OCI-LY7 (cell line): ENCODE measurements around the gene ADAMTS9. TPM values are rescaled to one million over a fixed set of nuclear protein-coding genes. Genes with fewer than 3 reads are reported as not detected.

Source experiments
- BruUV-seq: library from RNA; stranded (reverse); fragments of 400-500 nt; replicated peaks from 2 replicates; lab custom pipeline; 2021; lab: Mats Ljungman, UMichigan
- CTCF ChIA-PET: fragments of 300-600 bp; sonication (Branson Sonifier 250); formaldehyde crosslinking; loops from one replicate; lab custom pipeline; 2022; ENCODE audit warnings: antibody characterized with exemption; ENCODE audit not compliant: unreplicated experiment; lab: Charles Lee
- POLR2A ChIA-PET: fragments of 300-600 bp; sonication (Branson Sonifier 250); formaldehyde crosslinking; loops from one replicate; lab custom pipeline; 2022; ENCODE audit warnings: antibody characterized with exemption; lab: Charles Lee
- DNase-seq: peaks from one replicate; pipeline ENCODE4 v3.0.0-alpha.2; 2015; ENCODE audit warnings: low spot score
- H2AFZ ChIP-seq: fragments of 200-600 bp; sonication (generic), shearing (Covaris generic); 2 replicates; pipeline ENCODE4 v1.6.1; 2014; ENCODE audit warnings: mild to moderate bottlenecking, antibody characterized with exemption, low read length, moderate library complexity
- H3K27ac ChIP-seq: fragments of 200-600 bp; sonication (generic); 2 replicates; pipeline ENCODE4 v1.5.1; 2014; ENCODE audit warnings: mixed run types, low read depth, mild to moderate bottlenecking, moderate library complexity, low read length, inconsistent platforms; ENCODE audit not compliant: poor library complexity, severe bottlenecking
- H3K36me3 ChIP-seq: fragments of 200-600 bp; sonication (generic); 2 replicates; pipeline ENCODE4 v1.6.1; 2014; ENCODE audit warnings: mild to moderate bottlenecking, antibody characterized with exemption, low read length, moderate library complexity, mixed read lengths; ENCODE audit not compliant: insufficient read depth
- H3K4me1 ChIP-seq: fragments of 200-600 bp; sonication (generic); 2 replicates; pipeline ENCODE4 v1.5.1; 2014; ENCODE audit warnings: mild to moderate bottlenecking, low read length; ENCODE audit not compliant: insufficient read depth, poor library complexity, severe bottlenecking
- H3K4me2 ChIP-seq: fragments of 200-600 bp; sonication (generic); 2 replicates; pipeline ENCODE4 v1.6.1; 2014; ENCODE audit warnings: mild to moderate bottlenecking, low read length
- H3K4me3 ChIP-seq: fragments of 200-600 bp; sonication (generic); 2 replicates; pipeline ENCODE4 v1.5.1; 2014; ENCODE audit warnings: mild to moderate bottlenecking, low read depth, low read length; ENCODE audit not compliant: poor library complexity, severe bottlenecking
- H3K79me2 ChIP-seq: fragments of 200-600 bp; sonication (generic); 2 replicates; pipeline ENCODE4 v1.6.1; 2016; ENCODE audit warnings: low read depth, mild to moderate bottlenecking, low read length, moderate library complexity, mixed read lengths; ENCODE audit not compliant: insufficient read depth
- H3K9me2 ChIP-seq: fragments of 200-600 bp; sonication (generic); 2 replicates; pipeline ENCODE4 v1.6.1; 2016; ENCODE audit warnings: mild to moderate bottlenecking, low read length, mixed read lengths; ENCODE audit not compliant: insufficient read depth
- H3K9me3 ChIP-seq: fragments of 200-600 bp; sonication (generic); 2 replicates; pipeline ENCODE4 v1.6.1; 2014; ENCODE audit warnings: mild to moderate bottlenecking, mixed run types, low read length, mixed read lengths
- H4K20me1 ChIP-seq: fragments of 200-600 bp; sonication (generic); 2 replicates; pipeline ENCODE4 v1.6.1; 2014; ENCODE audit warnings: mild to moderate bottlenecking, antibody characterized with exemption, low read length, moderate library complexity, mixed read lengths; ENCODE audit not compliant: insufficient read depth
- CTCF ChIP-seq: fragments of 200-600 bp; sonication (generic); conservative IDR thresholded peaks from 2 replicates; pipeline ENCODE4 v1.5.1; 2014; ENCODE audit warnings: mild to moderate bottlenecking, antibody characterized with exemption, low read length, moderate library complexity, mixed read lengths
- EZH2phosphoT487 ChIP-seq: fragments of 200-600 bp; sonication (generic); IDR thresholded peaks from 2 replicates; pipeline ENCODE4 v1.6.1; 2018; ENCODE audit warnings: low read depth, borderline replicate concordance, mild to moderate bottlenecking, mixed run types, antibody characterized with exemption, low read length, moderate library complexity, mixed read lengths
- intact Hi-C: fragments of 100-400 bp; cut with micrococcal nuclease; formaldehyde crosslinking; loops from one replicate; pipeline ENCODE4 v1.10.0; 2022; ENCODE audit not compliant: unreplicated experiment
- total RNA-seq, 2 experiments: library from RNA; depleted of rRNA in 1 of 2; stranded (reverse); fragments of >200 nt in 1 of 2; shearing (Covaris generic) in 1 of 2; gene quantifications; 2 replicates each; pipeline ENCODE4 v1.2.3, GENCODE V29; 2014 to 2022

The ADAMTS9 gene
- total RNA-seq, 2 experiments from 2014 or later, result not detected

DNA sequence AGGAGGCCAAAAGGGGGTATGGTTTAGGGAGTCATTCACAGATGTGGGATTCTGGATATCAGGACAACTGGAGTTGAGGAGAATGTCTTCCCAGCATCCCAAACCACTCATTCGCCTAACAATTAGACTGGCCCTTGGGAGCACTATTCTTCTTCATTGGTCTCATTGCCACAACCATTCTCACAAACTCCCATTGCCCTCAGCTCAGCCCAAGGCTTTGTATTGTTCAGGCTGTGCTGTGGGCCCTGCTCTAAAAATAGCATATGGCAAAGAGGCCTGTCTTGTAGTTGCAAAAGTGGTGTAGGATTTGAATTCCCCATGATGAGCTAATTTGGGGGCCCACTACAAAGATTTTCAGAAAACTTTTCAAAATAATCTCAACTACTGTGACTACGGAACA is 6.3 kb upstream of the ADAMTS9 start:
- no peak overlapping the region for H3K4me3 ChIP-seq
- no peaks in the 10 kb centered on the region for H3K79me2 ChIP-seq
- POLR2A ChIA-PET, result no interaction called here
- intact Hi-C loops, result no loop called here
- H3K4me1 ChIP-seq, result no peaks in the 10 kb centered on the region
- no peak for DNase-seq
- no peaks in the 10 kb centered on the region for H3K9me3 ChIP-seq
- BruUV-seq, result no TSS peak
- TF ChIP-seq CTCF (no peak), EZH2phosphoT487 (no peak)
- H3K36me3 ChIP-seq, result no peaks in the 10 kb centered on the region
- no peak overlapping the region for H3K4me2 ChIP-seq
- CTCF ChIA-PET, result no interaction called here
- H3K27ac ChIP-seq, result no peak overlapping the region
- H2AFZ ChIP-seq, result no peak overlapping the region
- no peaks in the 10 kb centered on the region for H4K20me1 ChIP-seq
- no peaks in the 10 kb centered on the region for H3K9me2 ChIP-seq

DNA sequence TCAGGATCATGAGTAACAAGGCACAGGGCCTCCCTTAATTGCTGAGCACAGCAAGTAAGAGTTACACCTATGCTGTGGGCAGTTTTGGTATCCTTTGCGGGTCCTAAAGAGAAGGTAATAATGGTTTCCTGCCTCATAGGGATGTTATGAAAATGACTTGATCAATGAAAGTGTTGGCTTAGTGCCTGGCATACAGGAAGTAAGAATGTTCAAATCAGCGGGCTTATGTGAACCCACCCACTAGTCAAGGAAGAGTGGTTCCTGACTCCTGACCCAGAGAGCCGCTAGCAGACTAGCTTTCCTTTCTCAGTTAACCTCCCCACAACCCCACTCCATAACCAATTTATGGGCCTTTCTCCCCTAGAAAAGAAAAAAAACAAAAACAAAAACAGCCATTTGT is 5.2 kb upstream of the ADAMTS9 start:
- no peaks in the 10 kb centered on the region for H3K36me3 ChIP-seq
- H3K4me1 ChIP-seq, result no peaks in the 10 kb centered on the region
- CTCF ChIA-PET, result no interaction called here
- POLR2A ChIA-PET, result no interaction called here
- no peaks in the 10 kb centered on the region for H3K9me3 ChIP-seq
- H2AFZ ChIP-seq, result no peak overlapping the region
- no peaks in the 10 kb centered on the region for H4K20me1 ChIP-seq
- DNase-seq, result no peak
- intact Hi-C loops, result no loop called here
- TF ChIP-seq CTCF (no peak), EZH2phosphoT487 (no peak)
- no peak overlapping the region for H3K4me2 ChIP-seq
- H3K27ac ChIP-seq, result no peak overlapping the region
- H3K9me2 ChIP-seq, result no peaks in the 10 kb centered on the region
- no peaks in the 10 kb centered on the region for H3K79me2 ChIP-seq
- no peak overlapping the region for H3K4me3 ChIP-seq
- BruUV-seq, result no TSS peak

- Histone ChIP-seq H3K9me3 (no peaks in the 10 kb centered on the region), H3K36me3 (no peaks in the 10 kb centered on the region), H3K79me2 (no peaks in the 10 kb centered on the region), H3K4me3 (no peak overlapping the region), H3K27ac (no peak overlapping the region), H3K4me2 (no peak overlapping the region), H3K4me1 (no peaks in the 10 kb centered on the region), H3K9me2 (no peaks in the 10 kb centered on the region), H4K20me1 (no peaks in the 10 kb centered on the region), H2AFZ (no peak overlapping the region)
- intact Hi-C loops, result no loop called here
- TF ChIP-seq EZH2phosphoT487 (no peak), CTCF (no peak)
- ChIA-PET POLR2A (interaction anchor here (0.6 kb wide), 1 partner anchor 100 kb away, joined by 3 read pairs; no protein-coding TSS in a partner anchor), CTCF (no interaction called here)
- no peak for DNase-seq
- no TSS peak for BruUV-seq
Measured at GRCh38 chr3:64691051-64691450, 3.3 kb upstream of the ADAMTS9 start.
